ENCODE data around the gene ATP6V0A1.

- no peak for TF ChIP-seq CTCF (IDR thresholded peaks at IDR 0.05)
- no peak for TF ChIP-seq POLR2A (IDR thresholded peaks at IDR 0.05)
- no peak for TF ChIP-seq POLR2AphosphoS5 (IDR thresholded peaks at IDR 0.05)
- no peak for TF ChIP-seq EP300 (IDR thresholded peaks at IDR 0.05)
Observed at GRCh38 chr17:42568341-42569111, 109.8 kb downstream of the ATP6V0A1 start.

Data from suprapubic skin (tissue), 4 donors.